Type B pancreatic cell (in vitro differentiated cells): Measurements from ENCODE around the gene NT5DC1. TPM values are rescaled to one million over a fixed set of nuclear protein-coding genes. Genes with fewer than 3 reads are reported as not detected.

ENCODE experiments used
- DNase-seq: peaks from one replicate; pipeline ENCODE4 v3.0.0; 2021; ENCODE audit warnings: mixed read lengths; ENCODE audit not compliant: unreplicated experiment; ENCODE audit errors: extremely low spot score
- H3K27ac Mint-ChIP-seq: 2 replicates; pipeline ENCODE4 v1.8.0; 2021; ENCODE audit warnings: mild to moderate bottlenecking, mixed read lengths
- H3K27me3 Mint-ChIP-seq: 2 replicates; pipeline ENCODE4 v1.8.0; 2021; ENCODE audit warnings: mixed read lengths
- H3K36me3 Mint-ChIP-seq: 2 replicates; pipeline ENCODE4 v1.8.0; 2021; ENCODE audit warnings: mixed read lengths
- H3K4me1 Mint-ChIP-seq: one replicate; pipeline ENCODE4 v1.8.0; 2021; ENCODE audit warnings: mixed read lengths; ENCODE audit not compliant: unreplicated experiment
- H3K4me3 Mint-ChIP-seq: 2 replicates; pipeline ENCODE4 v1.8.0; 2021; ENCODE audit warnings: mild to moderate bottlenecking, mixed read lengths
- H3K9me3 Mint-ChIP-seq: 2 replicates; pipeline ENCODE4 v1.8.0; 2021; ENCODE audit warnings: mixed read lengths
- CTCF ChIP-seq: fragments of 200-600 bp; sonication (generic); conservative IDR thresholded peaks from 2 replicates; pipeline ENCODE4 v1.5.0; 2021; ENCODE audit warnings: antibody characterized with exemption, mild to moderate bottlenecking
- total RNA-seq: library from RNA; stranded (reverse); gene quantifications from 2 replicates; pipeline ENCODE4 v1.2.1, GENCODE V29; 2021; ENCODE audit warnings: low replicate concordance

Gene NT5DC1
- total RNA-seq, 1 donor from 2014 or later = 36.7 TPM

- no peak for TF ChIP-seq CTCF
- H3K36me3 Mint-ChIP-seq = no peaks in the 10 kb centered on the region
- H3K4me1 Mint-ChIP-seq = no peaks in the 10 kb centered on the region
- H3K9me3 Mint-ChIP-seq = no peaks in the 10 kb centered on the region
- no peak overlapping the region for H3K4me3 Mint-ChIP-seq
- no peak overlapping the region for H3K27ac Mint-ChIP-seq
- no peaks in the 10 kb centered on the region for H3K27me3 Mint-ChIP-seq
- no peak for DNase-seq
These were observed 122.7 kb downstream of the NT5DC1 start for GRCh38 chr6:116223355-116223754.

GRCh38 chr6:116229287-116229913 is 128.7 kb downstream of the NT5DC1 start:
- no peak for DNase-seq
- Mint-ChIP-seq H3K36me3 (peaks cover 11% of the 10 kb centered on the region), H3K4me1 (no peaks in the 10 kb centered on the region), H3K27me3 (no peaks in the 10 kb centered on the region), H3K27ac (no peak overlapping the region), H3K4me3 (no peak overlapping the region), H3K9me3 (no peaks in the 10 kb centered on the region)
- TF ChIP-seq CTCF = no peak

GRCh38 chr6:116234689-116235088 is 134.0 kb downstream of the NT5DC1 start:
- H3K27me3 Mint-ChIP-seq = no peaks in the 10 kb centered on the region
- no peaks in the 10 kb centered on the region for H3K9me3 Mint-ChIP-seq
- H3K27ac Mint-ChIP-seq = no peak overlapping the region

GRCh38 chr6:116238083-116238482 is 137.4 kb downstream of the NT5DC1 start:
- no peaks in the 10 kb centered on the region for H3K4me1 Mint-ChIP-seq
- H3K36me3 Mint-ChIP-seq = peaks cover 10% of the 10 kb centered on the region

More at GRCh38 chr6:116234689-116235088, 134.0 kb downstream of the NT5DC1 start:
- no peak for DNase-seq
- Mint-ChIP-seq H3K36me3 (peaks cover 13% of the 10 kb centered on the region), H3K4me1 (no peaks in the 10 kb centered on the region), H3K4me3 (no peak overlapping the region)
- TF ChIP-seq CTCF = no peak

GRCh38 chr6:116239256-116239655 is 138.6 kb downstream of the NT5DC1 start:
- no peak for TF ChIP-seq CTCF
- Mint-ChIP-seq H3K9me3 (no peaks in the 10 kb centered on the region), H3K27me3 (no peaks in the 10 kb centered on the region), H3K27ac (no peak overlapping the region), H3K4me3 (no peak overlapping the region), H3K4me1 (no peaks in the 10 kb centered on the region), H3K36me3 (peaks cover 7% of the 10 kb centered on the region)
- DNase-seq = no peak

More at GRCh38 chr6:116238083-116238482, 137.4 kb downstream of the NT5DC1 start:
- no peak for TF ChIP-seq CTCF
- H3K4me3 Mint-ChIP-seq = no peak overlapping the region
- no peaks in the 10 kb centered on the region for H3K9me3 Mint-ChIP-seq
- no peak overlapping the region for H3K27ac Mint-ChIP-seq
- no peaks in the 10 kb centered on the region for H3K27me3 Mint-ChIP-seq
- DNase-seq = no peak
